RWPE2 (cell line): ENCODE data around the gene FBLN2.

Source experiments
- ATAC-seq: fragments of 200-7000 bp; cut with Tn5 transposase; 3 replicates; pipeline ENCODE4 v1.9.1; 2021; ENCODE audit warnings: low read depth
- DNase-seq: peaks from one replicate; pipeline ENCODE4 v3.0.0-alpha.2; 2020; ENCODE audit warnings: low spot score
- H3K27ac ChIP-seq: fragments of 450-650 bp; 2 replicates; pipeline ENCODE4 v1.5.1; 2017; ENCODE audit warnings: mild to moderate bottlenecking; ENCODE audit not compliant: poor library complexity, severe bottlenecking
- H3K27me3 ChIP-seq: fragments of 250-450 bp; sonication (Bioruptor Pico); 2 replicates; pipeline ENCODE4 v1.5.1; 2021; ENCODE audit warnings: mild to moderate bottlenecking, moderate library complexity; ENCODE audit not compliant: insufficient read depth, poor library complexity, severe bottlenecking
- H3K36me3 ChIP-seq: fragments of 250-450 bp; sonication (Bioruptor Pico); 2 replicates; pipeline ENCODE4 v1.5.1; 2020; ENCODE audit warnings: low read depth, mild to moderate bottlenecking, moderate library complexity
- H3K4me1 ChIP-seq: fragments of 250-450 bp; sonication (Bioruptor Pico); 2 replicates; pipeline ENCODE4 v1.5.1; 2021; ENCODE audit warnings: mild to moderate bottlenecking, moderate library complexity; ENCODE audit not compliant: insufficient read depth, poor library complexity, severe bottlenecking
- H3K4me3 ChIP-seq: fragments of 250-450 bp; sonication (Bioruptor Pico); 2 replicates; pipeline ENCODE4 v1.5.1; 2021; ENCODE audit warnings: mild to moderate bottlenecking, moderate library complexity; ENCODE audit not compliant: severe bottlenecking
- H3K9me3 ChIP-seq: fragments of 250-450 bp; sonication (Bioruptor Pico); 2 replicates; pipeline ENCODE4 v1.5.1; 2021; ENCODE audit warnings: mild to moderate bottlenecking, moderate library complexity; ENCODE audit not compliant: severe bottlenecking
- CTCF ChIP-seq: fragments of 450-650 bp; IDR thresholded peaks from one replicate; pipeline ENCODE4 v1.5.1; 2017; ENCODE audit warnings: mild to moderate bottlenecking, moderate library complexity; ENCODE audit not compliant: poor library complexity, severe bottlenecking

FBLN2 gene

DNA sequence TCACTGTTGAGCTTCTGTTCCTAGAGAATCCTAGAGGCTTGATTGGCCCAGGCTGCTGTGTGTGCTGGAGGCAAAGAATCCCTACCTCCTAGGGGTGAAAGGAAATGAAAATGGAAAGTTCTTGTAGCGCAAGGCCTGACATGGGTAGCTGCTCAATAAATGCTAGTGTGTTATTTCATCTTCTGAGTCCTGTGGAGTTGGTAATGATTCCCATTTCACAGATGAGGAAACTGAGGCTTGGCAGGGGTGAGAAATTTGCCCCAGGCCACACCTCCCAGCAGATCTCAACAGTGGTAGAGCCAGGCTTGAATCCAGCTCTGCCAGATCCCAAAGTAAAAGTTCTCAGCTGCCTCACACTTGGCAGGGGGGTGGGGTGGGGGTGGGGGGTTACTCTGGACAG, 42.7 kb upstream of the FBLN2 start:
- H3K4me3 ChIP-seq: no peak overlapping the region
- DNase-seq (no peak), ATAC-seq (no peak)
- H3K27me3 ChIP-seq: no peaks in the 10 kb centered on the region
- H3K36me3 ChIP-seq: no peaks in the 10 kb centered on the region
- H3K9me3 ChIP-seq: no peaks in the 10 kb centered on the region
- peaks cover 19% of the 10 kb centered on the region for H3K4me1 ChIP-seq
- no peak overlapping the region for H3K27ac ChIP-seq
- TF ChIP-seq CTCF: no peak

GRCh38 chr3:13506680-13507079, 42.2 kb upstream of the FBLN2 start:
- no peak; the same call in 2 of the 3 replicates for ATAC-seq
- no peaks in the 10 kb centered on the region for H3K27me3 ChIP-seq
- peak overlapping the region; percentile 40 for H3K27ac ChIP-seq
- no peaks in the 10 kb centered on the region for H3K36me3 ChIP-seq
- H3K4me3 ChIP-seq: no peak overlapping the region
- TF ChIP-seq CTCF: no peak
- no peaks in the 10 kb centered on the region for H3K9me3 ChIP-seq
- DNase-seq: no peak
- H3K4me1 ChIP-seq: peaks cover 19% of the 10 kb centered on the region

GRCh38 chr3:13507247-13507569, 41.7 kb upstream of the FBLN2 start:
- H3K27ac ChIP-seq: peak overlapping the region; percentile 40

DNA sequence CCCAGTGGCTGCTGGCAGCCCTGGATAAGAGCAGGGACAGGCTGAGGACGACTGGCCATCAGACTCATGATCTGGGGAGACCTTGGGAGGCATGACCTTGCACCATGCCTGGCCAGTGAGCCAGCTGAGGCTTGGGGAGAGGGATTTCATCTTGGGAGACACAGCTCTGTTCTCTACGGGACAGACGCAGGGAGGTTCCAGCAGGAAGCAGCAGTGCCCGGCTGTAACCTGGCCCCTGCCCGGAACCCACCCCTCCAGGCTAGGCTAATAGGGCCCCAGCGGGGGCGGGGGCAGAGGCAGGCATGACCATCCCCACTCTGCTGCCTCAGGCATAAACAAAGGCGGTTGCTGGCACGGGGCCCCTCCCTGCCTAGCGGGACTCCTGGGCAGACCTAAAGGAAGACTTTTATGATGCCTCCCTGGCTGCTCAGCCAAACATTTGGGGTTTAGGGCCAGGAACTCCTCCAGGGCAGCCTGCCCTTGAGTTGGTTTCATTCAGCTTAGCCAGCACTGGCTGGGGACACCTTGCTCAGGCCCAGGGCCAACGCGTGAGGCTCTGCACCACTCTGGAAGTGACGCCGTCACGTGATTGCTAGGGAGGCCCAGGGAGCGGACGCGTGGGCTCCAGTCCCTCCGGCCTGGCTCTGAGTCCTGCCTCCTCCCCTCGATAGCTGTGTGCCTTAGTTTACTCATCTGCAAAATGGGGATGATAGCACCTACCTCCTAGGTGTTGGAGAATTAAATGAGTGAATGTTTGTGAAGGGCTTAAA, 41.2 kb upstream of the FBLN2 start:
- peaks cover 19% of the 10 kb centered on the region for H3K4me1 ChIP-seq
- H3K4me3 ChIP-seq: no peak overlapping the region
- no peak for TF ChIP-seq CTCF
- H3K36me3 ChIP-seq: no peaks in the 10 kb centered on the region
- ATAC-seq: peak; percentile 56
- peak overlapping the region; percentile 40 for H3K27ac ChIP-seq
- H3K27me3 ChIP-seq: no peaks in the 10 kb centered on the region
- DNase-seq: no peak
- no peaks in the 10 kb centered on the region for H3K9me3 ChIP-seq

More at GRCh38 chr3:13507247-13507569, 41.7 kb upstream of the FBLN2 start:
- peaks cover 19% of the 10 kb centered on the region for H3K4me1 ChIP-seq
- ATAC-seq: peak; percentile 8; the same call in 2 of the 3 replicates
- TF ChIP-seq CTCF: no peak
- no peaks in the 10 kb centered on the region for H3K9me3 ChIP-seq
- H3K36me3 ChIP-seq: no peaks in the 10 kb centered on the region
- H3K27me3 ChIP-seq: no peaks in the 10 kb centered on the region
- no peak for DNase-seq
- H3K4me3 ChIP-seq: no peak overlapping the region

- DNase-seq (no peak), ATAC-seq (no peak)
- Histone ChIP-seq H3K9me3 (no peaks in the 10 kb centered on the region), H3K4me1 (peaks cover 19% of the 10 kb centered on the region), H3K4me3 (no peak overlapping the region), H3K27ac (no peak overlapping the region), H3K27me3 (no peaks in the 10 kb centered on the region), H3K36me3 (no peaks in the 10 kb centered on the region)
- no peak for TF ChIP-seq CTCF
Observed at GRCh38 chr3:13508496-13508895, 40.4 kb upstream of the FBLN2 start.
